Left forelimb (tissue), 1 donor: ENCODE data around the gene NEK2.
"Not testable (repeated sequence)": the region's sequence is repeated elsewhere in the genome, so short reads cannot be mapped to it uniquely, and the experiment has no call there.

ENCODE experiments used
- DNase-seq: peaks from one replicate; pipeline ENCODE4 v3.0.0-alpha.2; 2018; ENCODE audit warnings: low spot score

NEK2 gene

GRCh38 chr1:211650904-211651303 lies 24.5 kb downstream of the NEK2 start:
- no peak for DNase-seq

- DNase-seq: no peak
Observed at GRCh38 chr1:211648980-211649934, 26.2 kb downstream of the NEK2 start.

GRCh38 chr1:211648336-211648735 lies 27.1 kb downstream of the NEK2 start:
- no peak for DNase-seq

GRCh38 chr1:211647711-211648121 lies 27.7 kb downstream of the NEK2 start:
- DNase-seq: no peak

- no peak for DNase-seq
Observed at GRCh38 chr1:211646566-211646965, 28.9 kb downstream of the NEK2 start.

- not testable (repeated sequence) for DNase-seq
Observed at GRCh38 chr1:211645601-211646000, 29.8 kb downstream of the NEK2 start.

GRCh38 chr1:211644653-211645052 lies 30.8 kb downstream of the NEK2 start:
- no peak for DNase-seq

GRCh38 chr1:211643324-211644212 lies 31.9 kb downstream of the NEK2 start:
- no peak for DNase-seq

GRCh38 chr1:211642870-211643269 lies 32.6 kb downstream of the NEK2 start:
- DNase-seq: no peak

- no peak for DNase-seq
Observed at GRCh38 chr1:211641942-211642341, 33.5 kb downstream of the NEK2 start.

GRCh38 chr1:211641044-211641800 lies 34.2 kb downstream of the NEK2 start:
- DNase-seq: no peak

- no peak for DNase-seq
Observed at GRCh38 chr1:211640301-211640630, 35.2 kb downstream of the NEK2 start.

- no peak for DNase-seq
Observed at GRCh38 chr1:211639475-211640300, 35.7 kb downstream of the NEK2 start.

- no peak for DNase-seq
Observed at GRCh38 chr1:211638689-211639101, 36.7 kb downstream of the NEK2 start.

GRCh38 chr1:211638246-211638645 lies 37.2 kb downstream of the NEK2 start:
- DNase-seq: no peak

GRCh38 chr1:211637066-211637465 lies 38.4 kb downstream of the NEK2 start:
- no peak for DNase-seq

GRCh38 chr1:211636575-211637029 lies 38.8 kb downstream of the NEK2 start:
- not testable (repeated sequence) for DNase-seq

GRCh38 chr1:211635597-211636205 lies 39.7 kb downstream of the NEK2 start:
- DNase-seq: no peak

- DNase-seq: no peak
Observed at GRCh38 chr1:211634931-211635330, 40.5 kb downstream of the NEK2 start.

GRCh38 chr1:211634461-211634860 lies 41.0 kb downstream of the NEK2 start:
- no peak for DNase-seq

- DNase-seq: no peak
Observed at GRCh38 chr1:211633524-211633846, 41.9 kb downstream of the NEK2 start.
